WTC11 (cell line): ENCODE data around the gene RAB34. TPM values are rescaled to one million over a fixed set of nuclear protein-coding genes. Genes with fewer than 3 reads are reported as not detected.

Source experiments
- ATAC-seq: fragments of 200-7000 bp; cut with Tn5 transposase; 2 replicates; pipeline ENCODE4 v1.10.0; 2021; ENCODE audit warnings: mild to moderate bottlenecking, moderate library complexity
- Bru-seq: library from RNA; stranded (reverse); fragments of 400-500 nt; gene quantifications from one replicate; lab custom pipeline; 2021; lab: Mats Ljungman, UMichigan
- CTCF ChIA-PET: fragments of 300-600 bp; sonication (Branson Sonifier 250); formaldehyde crosslinking; loops from one replicate; lab custom pipeline; 2021; ENCODE audit warnings: antibody characterized with exemption; lab: Charles Lee
- POLR2A ChIA-PET: fragments of 350-600 bp; sonication (Branson Sonifier 250); formaldehyde crosslinking; loops from one replicate; lab custom pipeline; 2021; ENCODE audit warnings: antibody characterized with exemption; lab: Charles Lee
- DNase-seq: peaks from one replicate; pipeline ENCODE4 v3.0.0; 2021; ENCODE audit warnings: low spot score
- H3K27ac Mint-ChIP-seq: 2 replicates; pipeline ENCODE4 v1.8.0; 2021; ENCODE audit warnings: mixed read lengths
- H3K27me3 Mint-ChIP-seq: 2 replicates; pipeline ENCODE4 v1.8.0; 2021; ENCODE audit warnings: low read depth, mild to moderate bottlenecking, moderate library complexity, mixed read lengths
- H3K36me3 Mint-ChIP-seq: 2 replicates; pipeline ENCODE4 v1.8.0; 2021; ENCODE audit warnings: mixed read lengths
- H3K4me1 Mint-ChIP-seq: 2 replicates; pipeline ENCODE4 v1.8.0; 2022; ENCODE audit warnings: mixed read lengths
- H3K4me3 Mint-ChIP-seq: 2 replicates; pipeline ENCODE4 v1.8.0; 2021; ENCODE audit warnings: mild to moderate bottlenecking, moderate library complexity, mixed read lengths
- H3K9me3 Mint-ChIP-seq: 2 replicates; pipeline ENCODE4 v1.8.0; 2021; ENCODE audit warnings: mixed read lengths
- AFF4 ChIP-seq: sonication (generic); formaldehyde crosslinking; IDR thresholded peaks from 2 replicates; pipeline ENCODE4 v1.8.1; 2023; ENCODE audit warnings: mild to moderate bottlenecking, missing genetic modification reagents, borderline replicate concordance
- ARID4B ChIP-seq: sonication (generic); formaldehyde crosslinking; IDR thresholded peaks from 2 replicates; pipeline ENCODE4 v1.8.0; 2023; ENCODE audit warnings: missing genetic modification reagents, mild to moderate bottlenecking, borderline replicate concordance
- CREB1 ChIP-seq: sonication (generic); formaldehyde crosslinking; IDR thresholded peaks from 2 replicates; pipeline ENCODE4 v1.8.0; 2023; ENCODE audit warnings: mild to moderate bottlenecking, missing genetic modification reagents
- ESRRA ChIP-seq: sonication (generic); formaldehyde crosslinking; IDR thresholded peaks from 2 replicates; pipeline ENCODE4 v1.8.1; 2022; ENCODE audit warnings: mild to moderate bottlenecking, missing genetic modification reagents, borderline replicate concordance
- ETV6 ChIP-seq: sonication (generic); formaldehyde crosslinking; IDR thresholded peaks from 2 replicates; pipeline ENCODE4 v1.8.1; 2022; ENCODE audit warnings: mild to moderate bottlenecking, missing genetic modification reagents
- FOXK1 ChIP-seq: sonication (generic); formaldehyde crosslinking; IDR thresholded peaks from 2 replicates; pipeline ENCODE4 v1.8.0; 2022; ENCODE audit warnings: mild to moderate bottlenecking, moderate library complexity, missing genetic modification reagents
- KAT7 ChIP-seq: sonication (generic); formaldehyde crosslinking; IDR thresholded peaks from 2 replicates; pipeline ENCODE4 v1.8.1; 2023; ENCODE audit warnings: missing genetic modification reagents, mild to moderate bottlenecking, borderline replicate concordance
- MLX ChIP-seq: sonication (generic); formaldehyde crosslinking; IDR thresholded peaks from 2 replicates; pipeline ENCODE4 v1.8.1; 2023; ENCODE audit warnings: mild to moderate bottlenecking, missing genetic modification reagents, moderate library complexity
- MXD4 ChIP-seq: fragments of 250-450 bp; sonication (Bioruptor Pico); IDR thresholded peaks from 2 replicates; pipeline ENCODE4 v1.8.0; 2021; ENCODE audit warnings: mild to moderate bottlenecking, moderate library complexity, borderline replicate concordance
- NFATC4 ChIP-seq: fragments of 250-450 bp; sonication (Bioruptor Pico); IDR thresholded peaks from 2 replicates; pipeline ENCODE4 v1.9.0; 2021; ENCODE audit warnings: mild to moderate bottlenecking
- NFE2L1 ChIP-seq: sonication (generic); formaldehyde crosslinking; IDR thresholded peaks from 2 replicates; pipeline ENCODE4 v1.8.1; 2023; ENCODE audit warnings: missing genetic modification reagents
- SP1 ChIP-seq: sonication (generic); formaldehyde crosslinking; conservative IDR thresholded peaks from 2 replicates; pipeline ENCODE4 v1.8.1; 2022; ENCODE audit warnings: missing genetic modification reagents
- TCF7 ChIP-seq: sonication (generic); formaldehyde crosslinking; IDR thresholded peaks from 2 replicates; pipeline ENCODE4 v1.8.0; 2022; ENCODE audit warnings: mild to moderate bottlenecking, low read depth, missing genetic modification reagents, moderate library complexity
- ZNF121 ChIP-seq: sonication (generic); formaldehyde crosslinking; IDR thresholded peaks from 2 replicates; pipeline ENCODE4 v1.8.0; 2023; ENCODE audit warnings: missing genetic modification reagents
- ZNF317 ChIP-seq: sonication (generic); formaldehyde crosslinking; IDR thresholded peaks from 2 replicates; pipeline ENCODE4 v1.8.1; 2023; ENCODE audit warnings: low read depth, mild to moderate bottlenecking, moderate library complexity, missing genetic modification reagents, borderline replicate concordance
- ZNF423 ChIP-seq: fragments of 250-450 bp; sonication (Bioruptor Pico); IDR thresholded peaks from 2 replicates; pipeline ENCODE4 v2.1.2; 2022; ENCODE audit warnings: mild to moderate bottlenecking, moderate library complexity
- long read RNA-seq, 3 experiments: library from RNA in 1 of 3; library from capped mRNA in 1 of 3; library from polyadenylated mRNA in 1 of 3; unstranded in 2 of 3; stranded (forward) in 1 of 3; transcript quantifications; one replicate each; pipeline ENCODE4 v2.0.0, GENCODE V29; 2021
- total RNA-seq: library from RNA; stranded (reverse); gene quantifications from 3 replicates; pipeline ENCODE4 v1.2.3, GENCODE V29; 2021
- TF ChIP-seq, protein P1 (sequence below): sonication (generic); formaldehyde crosslinking; IDR thresholded peaks from 2 replicates; pipeline ENCODE4 v1.8.1; 2022; ENCODE audit warnings: missing genetic modification reagents, borderline replicate concordance
- TF ChIP-seq, protein P2 (sequence below): sonication (generic); formaldehyde crosslinking; conservative IDR thresholded peaks from 2 replicates; pipeline ENCODE4 v1.8.1; 2023; ENCODE audit warnings: mild to moderate bottlenecking, low read depth, missing genetic modification reagents, moderate library complexity

Gene RAB34
- total RNA-seq (153 to 181 TPM (median 162 TPM) in 3 replicates), Bru-seq, nascent RNA (percentile 90 among the genes with signal in this experiment)
- long read RNA-seq, experiment 1, transcript RAB34-210 (11 exons, 863 nt), result minor isoform, 23 of 502 reads
- long read RNA-seq, experiment 1, transcript RAB34-204 (10 exons, 1,766 nt), result major isoform, 228 of 502 reads
- long read RNA-seq, experiment 1, transcript RAB34-201 (11 exons, 1,592 nt), result minor isoform, 26 of 502 reads
- long read RNA-seq, experiment 1, transcript RAB34-203 (10 exons, 1,597 nt), result minor isoform, 36 of 502 reads
- long read RNA-seq, experiment 1, partial matches to known transcripts, result 55 of 502 reads
- long read RNA-seq, experiment 1, other reads (novel, unspliced or antisense), result 129 of 502 reads
- long read RNA-seq, experiment 2, transcript RAB34-210 (11 exons, 863 nt), result minor isoform, 7 of 229 reads
- long read RNA-seq, experiment 2, transcript RAB34-203 (10 exons, 1,597 nt), result minor isoform, 8 of 229 reads
- long read RNA-seq, experiment 2, transcript RAB34-204 (10 exons, 1,766 nt), result major isoform, 68 of 229 reads
- long read RNA-seq, experiment 2, transcript RAB34-201 (11 exons, 1,592 nt), result minor isoform, 7 of 229 reads
- long read RNA-seq, experiment 2, partial matches to known transcripts, result 48 of 229 reads
- long read RNA-seq, experiment 2, other reads (novel, unspliced or antisense), result 88 of 229 reads
- long read RNA-seq, experiment 3, transcript RAB34-203 (10 exons, 1,597 nt), result minor isoform, 18 of 614 reads
- long read RNA-seq, experiment 3, transcript RAB34-210 (11 exons, 863 nt), result minor isoform, 96 of 614 reads
- long read RNA-seq, experiment 3, transcript RAB34-204 (10 exons, 1,766 nt), result major isoform, 103 of 614 reads
- long read RNA-seq, experiment 3, transcript RAB34-201 (11 exons, 1,592 nt), result minor isoform, 94 of 614 reads
- long read RNA-seq, experiment 3, partial matches to known transcripts, result 56 of 614 reads
- long read RNA-seq, experiment 3, other reads (novel, unspliced or antisense), result 229 of 614 reads

DNA sequence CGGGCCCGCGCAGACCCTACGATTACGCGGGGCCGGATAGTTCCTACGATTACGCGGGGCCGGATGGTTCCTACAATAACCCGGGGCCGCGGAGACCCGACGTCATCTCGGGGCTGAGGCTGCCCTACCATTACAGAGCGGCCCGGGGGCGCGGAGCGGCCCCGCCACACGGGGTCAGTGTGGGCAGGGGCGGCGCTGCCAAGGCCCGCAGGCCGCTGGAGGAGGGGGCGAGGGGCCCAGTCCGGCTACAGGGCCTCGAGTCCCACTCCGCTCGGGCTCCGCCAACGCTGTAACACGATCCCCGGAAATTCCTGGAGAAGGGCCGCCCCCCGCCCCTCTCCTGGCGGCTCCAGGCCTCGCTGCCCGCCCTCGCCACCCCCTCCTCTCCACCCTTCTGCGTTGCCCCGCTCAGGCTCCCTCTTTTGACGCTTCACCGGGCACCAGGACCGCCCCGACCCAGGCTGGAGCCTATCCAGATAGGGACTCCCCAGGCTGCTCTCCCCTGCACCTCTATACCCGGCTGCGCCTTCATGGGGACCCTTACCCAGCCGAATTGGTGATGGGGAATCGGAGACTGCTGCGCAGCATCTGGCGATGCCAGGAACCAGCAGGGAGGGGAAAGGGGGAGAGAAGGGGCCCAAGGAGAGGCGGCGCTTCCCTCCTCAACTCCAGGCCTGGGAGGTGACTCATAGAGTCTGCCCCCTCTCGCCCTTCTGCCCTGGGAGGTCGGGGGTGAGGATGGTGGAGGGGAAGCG lies at the start of gene RAB34:
RAB34 (minus strand) TSS at position 291 of the 755 bp plus-strand sequence. CDS start 602 bp downstream, outside the sequence.
- H3K9me3 Mint-ChIP-seq, result no peaks in the 10 kb centered on the region
- peaks cover 51% of the 10 kb centered on the region for H3K36me3 Mint-ChIP-seq
- H3K27me3 Mint-ChIP-seq, result no peaks in the 10 kb centered on the region
- ChIA-PET CTCF (interaction anchor here (0.8 to 1.1 kb wide), 2 partner anchors 9 to 73 kb away, joined by 4 to 14 read pairs; partner anchors contain the start of genes BLTP2, NEK8 and TLCD1), POLR2A (interaction anchor here (1.1 to 2.5 kb wide), 3 partner anchors 9 to 73 kb away, joined by 4 to 31 read pairs (median 10); partner anchors contain the start of genes BLTP2 and NEK8)
- peak within 1 kb of the TSS; percentile 97 for H3K27ac Mint-ChIP-seq
- ATAC-seq, result peak; percentile 71
- peaks cover 47% of the 10 kb centered on the region for H3K4me1 Mint-ChIP-seq
- H3K4me3 Mint-ChIP-seq, result peak within 1 kb of the TSS; percentile 100
- peak; percentile 96 for DNase-seq
- TF ChIP-seq ZNF121 (peak; percentile 75; the same call in 1 of the 2 replicates), ESRRA (CRISPR knock-in tag) (no peak), MLX (CRISPR knock-in tag) (0 out of 2 replicates have a peak, but pooled peaks have one; percentile 8), NFATC4 (CRISPR knock-in tag) (no peak), FOXK1 (CRISPR knock-in tag) (peak; percentile 26), ETV6 (CRISPR knock-in tag) (no peak), KAT7 (CRISPR knock-in tag) (no peak), ZNF423 (CRISPR knock-in tag) (no peak), AFF4 (CRISPR knock-in tag) (peak; percentile 80; the same call in 1 of the 2 replicates), MXD4 (CRISPR knock-in tag) (no peak), ARID4B (CRISPR knock-in tag) (peak; percentile 26; the same call in 1 of the 2 replicates), NFE2L1 (0 out of 2 replicates have a peak, but pooled peaks have one; percentile 14), ZNF317 (CRISPR knock-in tag) (no peak), SP1 (CRISPR knock-in tag) (peak; percentile 53; the same call in 1 of the 2 replicates), CREB1 (CRISPR knock-in tag) (no peak; the same call in 1 of the 2 replicates), TCF7 (no peak)
- TF ChIP-seq, protein P1, sequence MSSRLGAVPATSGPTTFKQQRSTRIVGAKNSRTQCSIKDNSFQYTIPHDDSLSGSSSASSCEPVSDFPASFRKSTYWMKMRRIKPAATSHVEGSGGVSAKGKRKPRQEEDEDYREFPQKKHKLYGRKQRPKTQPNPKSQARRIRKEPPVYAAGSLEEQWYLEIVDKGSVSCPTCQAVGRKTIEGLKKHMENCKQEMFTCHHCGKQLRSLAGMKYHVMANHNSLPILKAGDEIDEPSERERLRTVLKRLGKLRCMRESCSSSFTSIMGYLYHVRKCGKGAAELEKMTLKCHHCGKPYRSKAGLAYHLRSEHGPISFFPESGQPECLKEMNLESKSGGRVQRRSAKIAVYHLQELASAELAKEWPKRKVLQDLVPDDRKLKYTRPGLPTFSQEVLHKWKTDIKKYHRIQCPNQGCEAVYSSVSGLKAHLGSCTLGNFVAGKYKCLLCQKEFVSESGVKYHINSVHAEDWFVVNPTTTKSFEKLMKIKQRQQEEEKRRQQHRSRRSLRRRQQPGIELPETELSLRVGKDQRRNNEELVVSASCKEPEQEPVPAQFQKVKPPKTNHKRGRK (CRISPR knock-in tag), result no peak
- TF ChIP-seq, protein P2, sequence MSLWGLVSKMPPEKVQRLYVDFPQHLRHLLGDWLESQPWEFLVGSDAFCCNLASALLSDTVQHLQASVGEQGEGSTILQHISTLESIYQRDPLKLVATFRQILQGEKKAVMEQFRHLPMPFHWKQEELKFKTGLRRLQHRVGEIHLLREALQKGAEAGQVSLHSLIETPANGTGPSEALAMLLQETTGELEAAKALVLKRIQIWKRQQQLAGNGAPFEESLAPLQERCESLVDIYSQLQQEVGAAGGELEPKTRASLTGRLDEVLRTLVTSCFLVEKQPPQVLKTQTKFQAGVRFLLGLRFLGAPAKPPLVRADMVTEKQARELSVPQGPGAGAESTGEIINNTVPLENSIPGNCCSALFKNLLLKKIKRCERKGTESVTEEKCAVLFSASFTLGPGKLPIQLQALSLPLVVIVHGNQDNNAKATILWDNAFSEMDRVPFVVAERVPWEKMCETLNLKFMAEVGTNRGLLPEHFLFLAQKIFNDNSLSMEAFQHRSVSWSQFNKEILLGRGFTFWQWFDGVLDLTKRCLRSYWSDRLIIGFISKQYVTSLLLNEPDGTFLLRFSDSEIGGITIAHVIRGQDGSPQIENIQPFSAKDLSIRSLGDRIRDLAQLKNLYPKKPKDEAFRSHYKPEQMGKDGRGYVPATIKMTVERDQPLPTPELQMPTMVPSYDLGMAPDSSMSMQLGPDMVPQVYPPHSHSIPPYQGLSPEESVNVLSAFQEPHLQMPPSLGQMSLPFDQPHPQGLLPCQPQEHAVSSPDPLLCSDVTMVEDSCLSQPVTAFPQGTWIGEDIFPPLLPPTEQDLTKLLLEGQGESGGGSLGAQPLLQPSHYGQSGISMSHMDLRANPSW (CRISPR knock-in tag), result no peak
